ENCODE results near the gene SRPX2.
"Not testable (repeated sequence)": the region's sequence is repeated elsewhere in the genome, so short reads cannot be mapped to it uniquely, and the experiment has no call there.

SRPX2 gene

GRCh38 chrX:100695302-100695701, 51.3 kb downstream of the SRPX2 start:
- intact Hi-C loops (cut with DNase I), result no loop called here
- DNase-seq, result no peak

GRCh38 chrX:100695991-100696390, 52.0 kb downstream of the SRPX2 start:
- intact Hi-C loops (cut with DNase I), result no loop called here
- DNase-seq, result no peak

GRCh38 chrX:100696699-100697351, 52.8 kb downstream of the SRPX2 start:
- intact Hi-C loops (cut with DNase I), result no loop called here
- DNase-seq, result no peak

GRCh38 chrX:100698551-100698950, 54.6 kb downstream of the SRPX2 start:
- DNase-seq, result no peak
- intact Hi-C loops (cut with DNase I), result no loop called here

- no peak for DNase-seq
- intact Hi-C loops (cut with DNase I), result no loop called here
These were observed 56.8 kb downstream of the SRPX2 start for GRCh38 chrX:100700809-100701208.

GRCh38 chrX:100704581-100705203, 60.7 kb downstream of the SRPX2 start:
- intact Hi-C loops (cut with DNase I), result no loop called here
- DNase-seq, result no peak

GRCh38 chrX:100710816-100711215, 66.8 kb downstream of the SRPX2 start:
- no peak for DNase-seq
- intact Hi-C loops (cut with DNase I), result no loop called here

- intact Hi-C loops (cut with DNase I), result no loop called here
- DNase-seq, result no peak
These were observed 73.4 kb downstream of the SRPX2 start for GRCh38 chrX:100717363-100717762.

- no peak for DNase-seq
- intact Hi-C loops (cut with DNase I), result no loop called here
These were observed 75.1 kb downstream of the SRPX2 start for GRCh38 chrX:100719139-100719538.

- no peak for DNase-seq
- intact Hi-C loops (cut with DNase I), result no loop called here
These were observed 76.3 kb downstream of the SRPX2 start for GRCh38 chrX:100720301-100720700.

- intact Hi-C loops (cut with DNase I), result no loop called here
- DNase-seq, result no peak
These were observed 77.3 kb downstream of the SRPX2 start for GRCh38 chrX:100721328-100721727.

GRCh38 chrX:100724006-100724405, 80.0 kb downstream of the SRPX2 start:
- intact Hi-C loops (cut with DNase I); DNase-seq: not testable (repeated sequence)
